Stimulated activated CD4-positive, alpha-beta T cell treated with anti-CD3 and anti-CD28 coated beads, TNF-alpha, amount 100 ng/mL, for 48 hours (primary cell): ENCODE data around the gene FXR2.
"Not testable (repeated sequence)": the region's sequence is repeated elsewhere in the genome, so short reads cannot be mapped to it uniquely, and the experiment has no call there.

ENCODE experiments used
- DNase-seq, 3 donors: peaks; one replicate each; pipeline ENCODE4 v3.0.0-alpha.2; 2020; ENCODE audit warnings: low read depth in 3 of 3

FXR2 gene

GRCh38 chr17:7629939-7630571 is 15.4 kb upstream of the FXR2 start, which contains the start of gene SHBG:
Gene SHBG, plus strand, starts transcription at chr17:7630135. Its CDS starts 38 bp downstream, at chr17:7630173.
- no peak for DNase-seq

- peak; percentile 69 to 84 (median 77) for DNase-seq
Measured at GRCh38 chr17:7627250-7628121, 12.8 kb upstream of the FXR2 start, which contains the start of gene SAT2. Gene SAT2, minus strand, starts transcription at chr17:7627821. Its CDS starts 186 bp downstream, at chr17:7627635.

GRCh38 chr17:7626956-7627249 is 12.2 kb upstream of the FXR2 start:
- DNase-seq: no peak

- DNase-seq: no peak
Measured at GRCh38 chr17:7626307-7626706, 11.6 kb upstream of the FXR2 start.

GRCh38 chr17:7625749-7626148 is 11.1 kb upstream of the FXR2 start:
- not testable (repeated sequence) for DNase-seq

- no peak for DNase-seq
Measured at GRCh38 chr17:7623661-7624060, 9.0 kb upstream of the FXR2 start.

- no peak for DNase-seq
Measured at GRCh38 chr17:7620835-7621234, 6.1 kb upstream of the FXR2 start.

GRCh38 chr17:7618608-7619007 is 3.9 kb upstream of the FXR2 start:
- DNase-seq: no peak

- no peak for DNase-seq
Measured at GRCh38 chr17:7615265-7615747, 609 bp upstream of the FXR2 start.

GRCh38 chr17:7613769-7614424 is 800 bp downstream of the FXR2 start:
- DNase-seq: no peak

- DNase-seq: no peak
Measured at GRCh38 chr17:7612294-7612640, 2.4 kb downstream of the FXR2 start.

GRCh38 chr17:7611635-7612293 is 2.9 kb downstream of the FXR2 start:
- DNase-seq: no peak

GRCh38 chr17:7610641-7611040 is 4.1 kb downstream of the FXR2 start:
- no peak for DNase-seq

GRCh38 chr17:7606280-7606679 is 8.4 kb downstream of the FXR2 start:
- DNase-seq: no peak

GRCh38 chr17:7597561-7597960 is 17.1 kb downstream of the FXR2 start:
- not testable (repeated sequence) for DNase-seq

GRCh38 chr17:7593296-7593695 is 21.4 kb downstream of the FXR2 start:
- DNase-seq: no peak

GRCh38 chr17:7592422-7593021 is 22.2 kb downstream of the FXR2 start:
- no peak for DNase-seq

- DNase-seq: no peak
Measured at GRCh38 chr17:7591596-7591995, 23.1 kb downstream of the FXR2 start.

- no peak for DNase-seq
Measured at GRCh38 chr17:7590743-7591142, 24.0 kb downstream of the FXR2 start.

- no peak for DNase-seq
Measured at GRCh38 chr17:7589891-7590691, 24.6 kb downstream of the FXR2 start, which contains the start of gene SOX15. Gene SOX15, minus strand, starts transcription at chr17:7590094. Its CDS starts 418 bp downstream, at chr17:7589676.
